NB4 (cell line): ENCODE data around the gene PRODH2.

Experiments
- CTCF ChIP-seq: IDR thresholded peaks from one replicate; pipeline ENCODE4 v1.5.1; 2012; ENCODE audit warnings: low read depth, low read length
- POLR2A ChIP-seq: IDR thresholded peaks from 2 replicates; pipeline ENCODE4 v1.6.1; 2011; ENCODE audit warnings: mild to moderate bottlenecking; ENCODE audit not compliant: insufficient read length; ENCODE audit errors: extremely low read depth

GRCh38 chr19:35779033-35779432, 33.6 kb downstream of the PRODH2 start:
- TF ChIP-seq CTCF, result no peak
- no peak for TF ChIP-seq POLR2A
